Prostate gland (tissue), 1 donor: Measurements from ENCODE around the gene CD58.
"Not testable (repeated sequence)": the region's sequence is repeated elsewhere in the genome, so short reads cannot be mapped to it uniquely, and the experiment has no call there.

Experiments used
- POLR2A ChIP-seq: fragments of 450-650 bp; IDR thresholded peaks from one replicate; pipeline ENCODE4 v1.6.1; 2016; ENCODE audit warnings: antibody characterized with exemption, mild to moderate bottlenecking
- POLR2AphosphoS5 ChIP-seq: sonication (generic); formaldehyde crosslinking; IDR thresholded peaks from one replicate; pipeline ENCODE4 v1.6.1; 2017; ENCODE audit warnings: antibody characterized with exemption

DNA sequence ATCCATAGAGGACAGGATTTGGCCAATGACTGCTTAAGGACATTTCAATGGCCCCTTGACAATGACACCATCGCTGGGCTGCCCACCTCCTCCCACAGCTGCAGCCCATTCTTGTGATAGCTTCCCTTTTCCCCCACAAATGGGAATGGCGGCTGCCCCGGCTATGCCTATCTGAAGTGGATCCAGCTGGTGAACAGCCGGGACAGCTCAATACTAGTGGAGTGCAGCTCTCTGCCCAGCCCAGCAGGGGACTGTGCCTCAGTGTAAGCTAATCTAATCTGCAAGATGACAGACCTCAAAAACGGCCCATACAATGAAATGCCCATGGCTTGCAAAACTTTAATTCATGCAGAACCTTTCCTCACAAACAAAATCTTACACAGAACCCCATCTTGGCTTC is 47.0 kb upstream of the CD58 start:
- not testable (repeated sequence) for TF ChIP-seq POLR2AphosphoS5, POLR2A
